WTC11 (cell line): ENCODE data around the gene AEBP2.

Source experiments
- AFF4 ChIP-seq: sonication (generic); formaldehyde crosslinking; IDR thresholded peaks from 2 replicates; pipeline ENCODE4 v1.8.1; 2023; ENCODE audit warnings: mild to moderate bottlenecking, missing genetic modification reagents, borderline replicate concordance
- ATF6 ChIP-seq: sonication (generic); formaldehyde crosslinking; IDR thresholded peaks from 2 replicates; pipeline ENCODE4 v1.8.1; 2023; ENCODE audit warnings: mild to moderate bottlenecking, missing genetic modification reagents
- CREB1 ChIP-seq: sonication (generic); formaldehyde crosslinking; IDR thresholded peaks from 2 replicates; pipeline ENCODE4 v1.8.0; 2023; ENCODE audit warnings: mild to moderate bottlenecking, missing genetic modification reagents
- CREM ChIP-seq: sonication (generic); formaldehyde crosslinking; IDR thresholded peaks from 2 replicates; pipeline ENCODE4 v1.8.1; 2022; ENCODE audit warnings: mild to moderate bottlenecking, missing genetic modification reagents, moderate library complexity
- CTCF ChIP-seq: fragments of 200-600 bp; IDR thresholded peaks from 2 replicates; pipeline ENCODE4 v1.8.0; 2022; ENCODE audit warnings: antibody characterized with exemption
- EMX1 ChIP-seq: fragments of 250-450 bp; sonication (Bioruptor Pico); IDR thresholded peaks from 2 replicates; pipeline ENCODE4 v1.8.0; 2021; ENCODE audit warnings: mild to moderate bottlenecking
- JAZF1 ChIP-seq: fragments of 250-450 bp; sonication (Bioruptor Pico); IDR thresholded peaks from 2 replicates; pipeline ENCODE4 v1.9.0; 2021; ENCODE audit warnings: moderate library complexity, mild to moderate bottlenecking, inconsistent platforms
- NR3C1 ChIP-seq: sonication (generic); formaldehyde crosslinking; conservative IDR thresholded peaks from 2 replicates; pipeline ENCODE4 v1.8.1; 2023; ENCODE audit warnings: low read depth, mild to moderate bottlenecking, missing genetic modification reagents
- SP1 ChIP-seq: sonication (generic); formaldehyde crosslinking; conservative IDR thresholded peaks from 2 replicates; pipeline ENCODE4 v1.8.1; 2022; ENCODE audit warnings: missing genetic modification reagents
- TCF7 ChIP-seq: sonication (generic); formaldehyde crosslinking; IDR thresholded peaks from 2 replicates; pipeline ENCODE4 v1.8.0; 2022; ENCODE audit warnings: mild to moderate bottlenecking, low read depth, missing genetic modification reagents, moderate library complexity
- ZNF317 ChIP-seq: sonication (generic); formaldehyde crosslinking; IDR thresholded peaks from 2 replicates; pipeline ENCODE4 v1.8.1; 2023; ENCODE audit warnings: low read depth, mild to moderate bottlenecking, moderate library complexity, missing genetic modification reagents, borderline replicate concordance
- ZNF416 ChIP-seq: fragments of 250-450 bp; sonication (Bioruptor Pico); IDR thresholded peaks from 2 replicates; pipeline ENCODE4 v1.9.0; 2021; ENCODE audit warnings: mild to moderate bottlenecking, inconsistent platforms
- TF ChIP-seq, protein P1 (sequence below): fragments of 250-450 bp; sonication (Bioruptor Pico); IDR thresholded peaks from 2 replicates; pipeline ENCODE4 v1.9.0; 2021; ENCODE audit warnings: mild to moderate bottlenecking

DNA sequence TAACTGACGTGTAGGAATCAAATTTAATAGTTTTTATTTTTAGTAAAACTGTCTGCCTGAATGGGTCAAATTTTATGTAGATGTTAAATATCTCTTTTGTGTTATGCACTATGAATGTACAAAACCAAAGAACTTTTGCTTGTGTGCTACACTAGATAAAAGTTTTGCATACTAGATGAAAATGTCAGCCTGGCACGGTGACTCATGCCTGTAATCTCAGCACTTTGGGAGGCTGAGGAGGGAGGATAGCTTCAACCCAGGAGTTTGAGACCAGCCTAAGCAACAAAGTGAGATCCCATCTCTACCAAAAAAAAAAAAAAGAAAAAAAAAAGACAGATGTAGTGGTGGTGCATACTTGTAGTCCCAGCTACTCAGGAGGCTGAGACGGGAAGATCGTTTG, 11.1 kb downstream of the AEBP2 start:
- TF ChIP-seq CTCF, result no peak
- no peak for TF ChIP-seq CREM (CRISPR knock-in tag)
- TF ChIP-seq TCF7 (CRISPR knock-in tag), result no peak
- TF ChIP-seq AFF4 (CRISPR knock-in tag), result no peak
- no peak for TF ChIP-seq JAZF1 (CRISPR knock-in tag)
- TF ChIP-seq, protein P1, sequence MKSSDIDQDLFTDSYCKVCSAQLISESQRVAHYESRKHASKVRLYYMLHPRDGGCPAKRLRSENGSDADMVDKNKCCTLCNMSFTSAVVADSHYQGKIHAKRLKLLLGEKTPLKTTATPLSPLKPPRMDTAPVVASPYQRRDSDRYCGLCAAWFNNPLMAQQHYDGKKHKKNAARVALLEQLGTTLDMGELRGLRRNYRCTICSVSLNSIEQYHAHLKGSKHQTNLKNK, result no peak
- no peak for TF ChIP-seq NR3C1
- no peak for TF ChIP-seq SP1 (CRISPR knock-in tag)
- TF ChIP-seq ATF6 (CRISPR knock-in tag), result no peak
- TF ChIP-seq EMX1 (CRISPR knock-in tag), result no peak
- TF ChIP-seq CREB1, result no peak
- no peak for TF ChIP-seq ZNF317 (CRISPR knock-in tag)
- no peak for TF ChIP-seq ZNF416 (CRISPR knock-in tag)
